Trophoblast cell (in vitro differentiated cells and primary cell): ENCODE measurements around the gene GSTT2.
"Not testable (repeated sequence)": the region's sequence is repeated elsewhere in the genome, so short reads cannot be mapped to it uniquely, and the experiment has no call there.

Experiments used
- DNase-seq, 2 donors: peaks; one replicate each; pipeline ENCODE4 v3.0.0-alpha.2; 2016
- H2AFZ ChIP-seq: 2 replicates; pipeline ENCODE4 v1.6.1; 2013; ENCODE audit warnings: low read length, moderate library complexity, mild to moderate bottlenecking; ENCODE audit not compliant: insufficient read depth, poor library complexity
- H2AK5ac ChIP-seq: 2 replicates; pipeline ENCODE4 v1.6.1; 2013; ENCODE audit warnings: mild to moderate bottlenecking, low read length
- H2BK120ac ChIP-seq: 2 replicates; pipeline ENCODE4 v1.6.1; 2013; ENCODE audit warnings: low read length, mild to moderate bottlenecking, moderate library complexity; ENCODE audit not compliant: insufficient read depth, poor library complexity
- H2BK12ac ChIP-seq: 2 replicates; pipeline ENCODE4 v1.6.1; 2013; ENCODE audit warnings: mild to moderate bottlenecking, low read length, moderate library complexity
- H2BK5ac ChIP-seq: 2 replicates; pipeline ENCODE4 v1.6.1; 2013; ENCODE audit warnings: low read length, low read depth, moderate library complexity, mild to moderate bottlenecking; ENCODE audit not compliant: poor library complexity
- H3K14ac ChIP-seq: 2 replicates; pipeline ENCODE4 v1.6.1; 2013; ENCODE audit warnings: mild to moderate bottlenecking, low read length
- H3K18ac ChIP-seq: 2 replicates; pipeline ENCODE4 v1.6.1; 2013; ENCODE audit warnings: mild to moderate bottlenecking, low read length
- H3K23ac ChIP-seq: 2 replicates; pipeline ENCODE4 v1.6.1; 2013; ENCODE audit warnings: low read length
- H3K27ac ChIP-seq: 2 replicates; pipeline ENCODE4 v1.5.1; 2013; ENCODE audit warnings: low read depth, mild to moderate bottlenecking, inconsistent platforms, low read length, moderate library complexity
- H3K27me3 ChIP-seq: 2 replicates; pipeline ENCODE4 v1.6.1; 2013; ENCODE audit warnings: inconsistent platforms, mild to moderate bottlenecking, low read length, moderate library complexity; ENCODE audit not compliant: insufficient read depth
- H3K36me3 ChIP-seq, 2 experiments: 1 replicate in 1 of 2; 2 replicates in 1 of 2; pipeline ENCODE4 v1.6.1; 2013; ENCODE audit warnings: low read length in 2 of 2, mild to moderate bottlenecking in 2 of 2, moderate library complexity in 1 of 2; ENCODE audit not compliant: insufficient read depth in 2 of 2, control insufficient read depth in 1 of 2
- H3K4ac ChIP-seq: 2 replicates; pipeline ENCODE4 v1.6.1; 2013; ENCODE audit warnings: low read depth, mild to moderate bottlenecking, low read length, moderate library complexity
- H3K4me1 ChIP-seq, 2 experiments: 1 replicate in 1 of 2; 2 replicates in 1 of 2; pipeline ENCODE4 v1.6.1; 2013; ENCODE audit warnings: low read length in 2 of 2, mild to moderate bottlenecking in 2 of 2, moderate library complexity in 1 of 2; ENCODE audit not compliant: insufficient read depth in 2 of 2, control insufficient read depth in 1 of 2
- H3K4me2 ChIP-seq: 2 replicates; pipeline ENCODE4 v1.6.1; 2013; ENCODE audit warnings: inconsistent platforms, mild to moderate bottlenecking, low read length, moderate library complexity
- H3K4me3 ChIP-seq: 2 replicates; pipeline ENCODE4 v1.5.1; 2013; ENCODE audit warnings: mild to moderate bottlenecking, low read depth, low read length, inconsistent platforms
- H3K79me1 ChIP-seq: one replicate; pipeline ENCODE4 v1.6.1; 2013; ENCODE audit warnings: low read length
- H3K79me2 ChIP-seq: 2 replicates; pipeline ENCODE4 v1.6.1; 2013; ENCODE audit warnings: low read length, mild to moderate bottlenecking; ENCODE audit not compliant: control insufficient read depth, insufficient read depth, poor library complexity
- H3K9ac ChIP-seq: 2 replicates; pipeline ENCODE4 v1.6.1; 2013; ENCODE audit warnings: mild to moderate bottlenecking, low read length
- H3K9me3 ChIP-seq: 2 replicates; pipeline ENCODE4 v1.6.1; 2013; ENCODE audit warnings: low read depth, mild to moderate bottlenecking, control low read depth, inconsistent platforms, low read length; ENCODE audit not compliant: insufficient read depth
- H4K12ac ChIP-seq: 2 replicates; pipeline ENCODE4 v1.6.1; 2013; ENCODE audit warnings: low read depth, mild to moderate bottlenecking, low read length, moderate library complexity
- H4K8ac ChIP-seq: 2 replicates; pipeline ENCODE4 v1.6.1; 2013; ENCODE audit warnings: low read depth, mild to moderate bottlenecking, low read length, moderate library complexity
- H4K91ac ChIP-seq: one replicate; pipeline ENCODE4 v1.6.1; 2013; ENCODE audit warnings: low read depth, mild to moderate bottlenecking, low read length, moderate library complexity
- WGBS: extraction: QIAGEN DNeasy Blood & Tissue Kit; methylation state at CpG from one replicate; pipeline ENCODE4 v1.1.7; 2013; ENCODE audit warnings: missing lambda C conversion rate; ENCODE audit not compliant: insufficient read length, insufficient coverage; ENCODE audit errors: extremely low coverage; 5-methylcytosine and 5-hydroxymethylcytosine counted together

The GSTT2 gene

DNA sequence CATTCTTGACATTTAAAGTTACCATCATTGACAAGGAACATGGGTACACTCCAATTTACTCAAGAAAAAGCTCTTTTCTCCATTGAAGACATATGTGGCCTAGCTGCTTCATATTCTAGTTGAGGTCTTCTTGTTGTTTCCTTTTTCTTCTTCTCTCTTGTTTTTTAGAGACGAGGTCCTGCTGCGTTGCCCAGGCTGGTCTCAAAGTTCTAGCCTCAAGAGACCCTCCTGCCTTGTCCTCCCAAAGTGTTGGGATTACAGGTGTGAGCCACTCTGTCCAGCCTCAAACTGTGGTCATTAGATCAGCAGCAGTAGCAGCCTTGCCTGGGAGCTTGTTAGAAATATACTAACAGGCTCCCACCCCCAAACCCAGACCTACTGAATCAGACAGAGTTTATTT is 13.1 kb downstream of the GSTT2 start:
- H3K27me3 ChIP-seq, DNase-seq, H3K79me2 ChIP-seq, H4K8ac ChIP-seq, H3K18ac ChIP-seq, H2AFZ ChIP-seq, H3K14ac ChIP-seq, H2BK12ac ChIP-seq, H3K36me3 ChIP-seq, H3K4ac ChIP-seq, H3K9ac ChIP-seq, H4K91ac ChIP-seq, H3K27ac ChIP-seq, H2BK5ac ChIP-seq, H2BK120ac ChIP-seq, H3K4me3 ChIP-seq, H2AK5ac ChIP-seq, H3K79me1 ChIP-seq, H3K4me1 ChIP-seq, H4K12ac ChIP-seq, H3K23ac ChIP-seq, H3K4me2 ChIP-seq, H3K9me3 ChIP-seq: not testable (repeated sequence)
- WGBS, result no CpG with 5 or more reads among the region's 2 CpGs

DNA sequence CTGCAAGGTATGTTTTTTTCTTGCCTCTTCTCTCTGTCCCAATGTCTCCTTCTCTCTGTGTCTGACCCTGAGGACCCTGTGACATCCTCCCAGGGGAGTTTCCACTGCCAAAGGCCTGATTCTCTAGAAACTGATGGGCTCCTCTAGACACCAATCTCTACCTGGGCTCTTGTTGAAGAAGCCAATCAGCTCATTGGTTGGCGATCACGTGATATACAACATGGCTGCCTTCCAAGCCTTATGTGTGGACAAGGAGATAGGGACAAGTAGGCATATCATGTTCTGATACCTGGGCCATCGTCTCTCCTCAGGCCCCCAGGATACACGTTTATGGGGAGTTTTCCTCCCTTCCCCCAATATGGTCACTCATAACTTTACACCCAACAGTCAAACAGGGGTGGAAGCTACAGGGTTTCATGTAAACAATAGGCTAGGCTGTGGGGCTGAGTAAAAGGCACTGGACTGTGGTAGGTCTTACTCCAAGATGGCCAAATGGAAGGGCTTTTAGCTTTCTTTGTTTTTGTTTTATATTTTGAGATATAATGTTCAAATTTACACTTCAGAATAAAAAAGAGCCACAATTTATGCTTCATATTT is 13.7 kb downstream of the GSTT2 start:
- H2AFZ ChIP-seq, DNase-seq, H3K9ac ChIP-seq, H4K91ac ChIP-seq, H3K9me3 ChIP-seq, H3K14ac ChIP-seq, H3K4me1 ChIP-seq, H3K4ac ChIP-seq, H2BK5ac ChIP-seq, H3K36me3 ChIP-seq, H2AK5ac ChIP-seq, H3K23ac ChIP-seq, H4K8ac ChIP-seq, H3K27ac ChIP-seq, H3K79me2 ChIP-seq, H4K12ac ChIP-seq, H3K18ac ChIP-seq, H3K4me3 ChIP-seq, H2BK120ac ChIP-seq, H3K27me3 ChIP-seq, H3K4me2 ChIP-seq, H2BK12ac ChIP-seq, H3K79me1 ChIP-seq: not testable (repeated sequence)
- no CpG with 5 or more reads among the region's 4 CpGs for WGBS

DNA sequence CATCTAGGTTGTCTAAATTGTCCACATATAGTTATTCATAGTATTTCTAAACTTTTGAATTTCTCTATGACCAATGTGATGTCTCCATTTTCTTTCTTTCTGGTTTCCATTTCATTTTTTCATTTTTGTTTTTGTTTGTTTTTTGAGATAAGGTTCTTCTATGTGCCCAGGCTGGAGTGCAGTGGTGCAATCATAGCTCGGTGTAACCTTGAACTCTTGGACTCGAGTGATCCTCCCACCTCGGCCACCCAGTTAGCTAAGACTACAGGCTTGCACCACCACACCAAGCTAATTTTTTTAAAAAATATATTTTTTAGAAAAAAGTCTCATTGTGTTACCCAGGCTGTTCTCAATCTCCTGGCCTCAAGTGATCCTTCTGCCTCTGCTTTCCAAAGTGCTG is 17.2 kb downstream of the GSTT2 start:
- WGBS, result no CpG with 5 or more reads among the region's 3 CpGs
- Histone ChIP-seq H3K4me1 (peaks cover 0 to 2% of the 10 kb centered on the region in 2 experiments), H4K91ac (no peak overlapping the region), H2BK5ac (no peak overlapping the region), H3K4ac (no peak overlapping the region), H3K79me2 (no peaks in the 10 kb centered on the region), H3K14ac (no peak overlapping the region), H3K27me3 (no peaks in the 10 kb centered on the region), H3K4me3 (no peak overlapping the region), H2AFZ (no peak overlapping the region), H2AK5ac (no peak overlapping the region), H3K79me1 (no peaks in the 10 kb centered on the region), H2BK12ac (no peak overlapping the region), H3K27ac (no peak overlapping the region), H2BK120ac (no peak overlapping the region), H3K9ac (no peak overlapping the region), H3K23ac (no peak overlapping the region), H3K9me3 (peaks cover under 1% of the 10 kb centered on the region), H4K12ac (no peak overlapping the region), H4K8ac (no peak overlapping the region), H3K36me3 (no peaks in the 10 kb centered on the region), H3K18ac (no peak overlapping the region), H3K4me2 (no peak overlapping the region)
- DNase-seq, result no peak

DNA sequence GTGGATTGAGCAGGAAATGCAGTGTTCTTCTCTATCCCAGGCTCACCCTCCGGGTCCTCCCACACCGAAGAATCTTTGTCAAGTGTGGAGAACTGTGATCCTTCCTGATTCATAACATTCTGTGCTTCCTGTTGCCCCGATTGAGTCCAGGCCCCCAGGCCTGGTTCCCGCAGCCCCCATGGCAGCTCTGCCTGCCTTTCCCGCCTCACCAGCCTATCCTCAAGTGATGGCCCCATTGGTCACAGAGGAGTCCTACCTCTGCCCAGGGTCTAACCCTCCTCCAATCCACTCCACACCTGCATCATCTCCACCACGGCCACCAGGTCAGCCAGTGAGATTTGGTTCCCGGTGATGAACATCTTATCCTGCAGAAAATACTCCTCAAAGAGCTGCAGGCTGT is 19.8 kb downstream of the GSTT2 start:
- H3K79me1 ChIP-seq, H3K4me2 ChIP-seq, H3K79me2 ChIP-seq, H4K12ac ChIP-seq, H2BK5ac ChIP-seq, H3K4me3 ChIP-seq, H3K23ac ChIP-seq, H2AK5ac ChIP-seq, H3K9ac ChIP-seq, H3K27ac ChIP-seq, H2AFZ ChIP-seq, H3K4ac ChIP-seq, H3K36me3 ChIP-seq, H3K9me3 ChIP-seq, H2BK12ac ChIP-seq, H3K4me1 ChIP-seq, H4K8ac ChIP-seq, DNase-seq, H4K91ac ChIP-seq, H3K18ac ChIP-seq, H3K14ac ChIP-seq, H2BK120ac ChIP-seq, H3K27me3 ChIP-seq: not testable (repeated sequence)
- no CpG with 5 or more reads among the region's 7 CpGs for WGBS
